Measurements from ENCODE around the gene ZNF324B. TPM values are rescaled to one million over a fixed set of nuclear protein-coding genes. Genes with fewer than 3 reads are reported as not detected.

The ZNF324B gene
- total and polyA plus RNA-seq, 10 of the 15 experiments (the other 5 are each of a cell fraction or from before 2014, with no cell fraction given) = 0.11 to 12.8 (median 4.0) TPM

DNA sequence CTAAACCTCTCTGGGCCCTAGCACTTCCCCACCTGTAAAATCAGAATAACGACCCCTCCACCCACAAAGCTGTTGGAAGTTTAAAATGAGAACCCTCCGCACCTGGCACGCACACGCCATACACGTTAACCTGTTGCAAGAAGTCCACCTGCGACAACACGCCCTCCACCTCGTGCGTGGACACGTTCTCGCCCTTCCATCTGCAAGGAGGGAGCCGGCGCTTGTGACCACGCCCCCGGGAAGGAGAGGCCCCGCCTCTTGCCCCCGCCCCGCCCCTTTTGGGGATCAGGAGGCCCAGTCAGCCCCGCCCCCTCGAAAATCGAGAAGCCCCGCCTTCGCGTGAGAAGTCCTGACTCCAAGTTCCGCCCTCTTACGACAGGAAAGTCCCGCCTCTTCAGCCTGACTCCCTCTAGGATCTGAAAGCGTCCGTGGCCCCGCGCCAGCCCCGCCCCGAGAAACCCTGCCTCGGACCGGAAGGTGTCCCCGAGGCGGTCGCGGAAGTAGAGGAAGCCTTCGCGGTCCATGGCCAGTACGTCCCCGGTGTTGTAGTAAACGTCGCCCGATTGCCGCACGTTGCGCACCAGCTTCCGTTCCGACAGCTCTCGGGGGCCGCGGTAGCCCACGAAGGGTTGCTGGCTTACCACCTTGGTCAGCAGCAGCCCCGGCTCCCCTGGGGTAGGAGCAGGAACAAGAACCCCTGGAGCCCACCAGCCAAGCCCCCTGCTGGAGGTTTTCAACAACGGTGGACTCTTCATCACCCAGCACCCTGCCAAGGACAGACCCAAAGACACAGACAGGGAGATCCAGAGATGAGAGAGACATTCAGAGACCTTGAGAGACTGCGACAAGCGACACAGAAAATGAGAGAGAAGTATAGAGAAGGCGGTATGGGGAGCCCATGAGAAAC is 47.9 kb downstream of the ZNF324B start (continued):
- TF ChIP-seq, protein P1, sequence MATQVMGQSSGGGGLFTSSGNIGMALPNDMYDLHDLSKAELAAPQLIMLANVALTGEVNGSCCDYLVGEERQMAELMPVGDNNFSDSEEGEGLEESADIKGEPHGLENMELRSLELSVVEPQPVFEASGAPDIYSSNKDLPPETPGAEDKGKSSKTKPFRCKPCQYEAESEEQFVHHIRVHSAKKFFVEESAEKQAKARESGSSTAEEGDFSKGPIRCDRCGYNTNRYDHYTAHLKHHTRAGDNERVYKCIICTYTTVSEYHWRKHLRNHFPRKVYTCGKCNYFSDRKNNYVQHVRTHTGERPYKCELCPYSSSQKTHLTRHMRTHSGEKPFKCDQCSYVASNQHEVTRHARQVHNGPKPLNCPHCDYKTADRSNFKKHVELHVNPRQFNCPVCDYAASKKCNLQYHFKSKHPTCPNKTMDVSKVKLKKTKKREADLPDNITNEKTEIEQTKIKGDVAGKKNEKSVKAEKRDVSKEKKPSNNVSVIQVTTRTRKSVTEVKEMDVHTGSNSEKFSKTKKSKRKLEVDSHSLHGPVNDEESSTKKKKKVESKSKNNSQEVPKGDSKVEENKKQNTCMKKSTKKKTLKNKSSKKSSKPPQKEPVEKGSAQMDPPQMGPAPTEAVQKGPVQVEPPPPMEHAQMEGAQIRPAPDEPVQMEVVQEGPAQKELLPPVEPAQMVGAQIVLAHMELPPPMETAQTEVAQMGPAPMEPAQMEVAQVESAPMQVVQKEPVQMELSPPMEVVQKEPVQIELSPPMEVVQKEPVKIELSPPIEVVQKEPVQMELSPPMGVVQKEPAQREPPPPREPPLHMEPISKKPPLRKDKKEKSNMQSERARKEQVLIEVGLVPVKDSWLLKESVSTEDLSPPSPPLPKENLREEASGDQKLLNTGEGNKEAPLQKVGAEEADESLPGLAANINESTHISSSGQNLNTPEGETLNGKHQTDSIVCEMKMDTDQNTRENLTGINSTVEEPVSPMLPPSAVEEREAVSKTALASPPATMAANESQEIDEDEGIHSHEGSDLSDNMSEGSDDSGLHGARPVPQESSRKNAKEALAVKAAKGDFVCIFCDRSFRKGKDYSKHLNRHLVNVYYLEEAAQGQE (IDR thresholded peaks at IDR 0.05; ENCODE audit: low read depth, low read length) = peak; percentile 56
- TF ChIP-seq, protein P2, sequence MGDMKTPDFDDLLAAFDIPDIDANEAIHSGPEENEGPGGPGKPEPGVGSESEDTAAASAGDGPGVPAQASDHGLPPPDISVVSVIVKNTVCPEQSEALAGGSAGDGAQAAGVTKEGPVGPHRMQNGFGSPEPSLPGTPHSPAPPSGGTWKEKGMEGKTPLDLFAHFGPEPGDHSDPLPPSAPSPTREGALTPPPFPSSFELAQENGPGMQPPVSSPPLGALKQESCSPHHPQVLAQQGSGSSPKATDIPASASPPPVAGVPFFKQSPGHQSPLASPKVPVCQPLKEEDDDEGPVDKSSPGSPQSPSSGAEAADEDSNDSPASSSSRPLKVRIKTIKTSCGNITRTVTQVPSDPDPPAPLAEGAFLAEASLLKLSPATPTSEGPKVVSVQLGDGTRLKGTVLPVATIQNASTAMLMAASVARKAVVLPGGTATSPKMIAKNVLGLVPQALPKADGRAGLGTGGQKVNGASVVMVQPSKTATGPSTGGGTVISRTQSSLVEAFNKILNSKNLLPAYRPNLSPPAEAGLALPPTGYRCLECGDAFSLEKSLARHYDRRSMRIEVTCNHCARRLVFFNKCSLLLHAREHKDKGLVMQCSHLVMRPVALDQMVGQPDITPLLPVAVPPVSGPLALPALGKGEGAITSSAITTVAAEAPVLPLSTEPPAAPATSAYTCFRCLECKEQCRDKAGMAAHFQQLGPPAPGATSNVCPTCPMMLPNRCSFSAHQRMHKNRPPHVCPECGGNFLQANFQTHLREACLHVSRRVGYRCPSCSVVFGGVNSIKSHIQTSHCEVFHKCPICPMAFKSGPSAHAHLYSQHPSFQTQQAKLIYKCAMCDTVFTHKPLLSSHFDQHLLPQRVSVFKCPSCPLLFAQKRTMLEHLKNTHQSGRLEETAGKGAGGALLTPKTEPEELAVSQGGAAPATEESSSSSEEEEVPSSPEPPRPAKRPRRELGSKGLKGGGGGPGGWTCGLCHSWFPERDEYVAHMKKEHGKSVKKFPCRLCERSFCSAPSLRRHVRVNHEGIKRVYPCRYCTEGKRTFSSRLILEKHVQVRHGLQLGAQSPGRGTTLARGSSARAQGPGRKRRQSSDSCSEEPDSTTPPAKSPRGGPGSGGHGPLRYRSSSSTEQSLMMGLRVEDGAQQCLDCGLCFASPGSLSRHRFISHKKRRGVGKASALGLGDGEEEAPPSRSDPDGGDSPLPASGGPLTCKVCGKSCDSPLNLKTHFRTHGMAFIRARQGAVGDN (IDR thresholded peaks at IDR 0.05) = peak; percentile 53; the same call in 1 of the 2 replicates
- TF ChIP-seq, protein P3, sequence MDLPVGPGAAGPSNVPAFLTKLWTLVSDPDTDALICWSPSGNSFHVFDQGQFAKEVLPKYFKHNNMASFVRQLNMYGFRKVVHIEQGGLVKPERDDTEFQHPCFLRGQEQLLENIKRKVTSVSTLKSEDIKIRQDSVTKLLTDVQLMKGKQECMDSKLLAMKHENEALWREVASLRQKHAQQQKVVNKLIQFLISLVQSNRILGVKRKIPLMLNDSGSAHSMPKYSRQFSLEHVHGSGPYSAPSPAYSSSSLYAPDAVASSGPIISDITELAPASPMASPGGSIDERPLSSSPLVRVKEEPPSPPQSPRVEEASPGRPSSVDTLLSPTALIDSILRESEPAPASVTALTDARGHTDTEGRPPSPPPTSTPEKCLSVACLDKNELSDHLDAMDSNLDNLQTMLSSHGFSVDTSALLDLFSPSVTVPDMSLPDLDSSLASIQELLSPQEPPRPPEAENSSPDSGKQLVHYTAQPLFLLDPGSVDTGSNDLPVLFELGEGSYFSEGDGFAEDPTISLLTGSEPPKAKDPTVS (IDR thresholded peaks at IDR 0.05; ENCODE audit: low read depth, low read length) = peak; percentile 39; the same call in 1 of the 2 replicates
- TF ChIP-seq RB1 (IDR thresholded peaks at IDR 0.05; ENCODE audit: borderline replicate concordance) (peak; percentile 94; the same call in 1 of the 2 replicates), BCL11A (IDR thresholded peaks at IDR 0.05; ENCODE audit: low read depth, low read length) (no peak)
- TF ChIP-seq, protein P4, sequence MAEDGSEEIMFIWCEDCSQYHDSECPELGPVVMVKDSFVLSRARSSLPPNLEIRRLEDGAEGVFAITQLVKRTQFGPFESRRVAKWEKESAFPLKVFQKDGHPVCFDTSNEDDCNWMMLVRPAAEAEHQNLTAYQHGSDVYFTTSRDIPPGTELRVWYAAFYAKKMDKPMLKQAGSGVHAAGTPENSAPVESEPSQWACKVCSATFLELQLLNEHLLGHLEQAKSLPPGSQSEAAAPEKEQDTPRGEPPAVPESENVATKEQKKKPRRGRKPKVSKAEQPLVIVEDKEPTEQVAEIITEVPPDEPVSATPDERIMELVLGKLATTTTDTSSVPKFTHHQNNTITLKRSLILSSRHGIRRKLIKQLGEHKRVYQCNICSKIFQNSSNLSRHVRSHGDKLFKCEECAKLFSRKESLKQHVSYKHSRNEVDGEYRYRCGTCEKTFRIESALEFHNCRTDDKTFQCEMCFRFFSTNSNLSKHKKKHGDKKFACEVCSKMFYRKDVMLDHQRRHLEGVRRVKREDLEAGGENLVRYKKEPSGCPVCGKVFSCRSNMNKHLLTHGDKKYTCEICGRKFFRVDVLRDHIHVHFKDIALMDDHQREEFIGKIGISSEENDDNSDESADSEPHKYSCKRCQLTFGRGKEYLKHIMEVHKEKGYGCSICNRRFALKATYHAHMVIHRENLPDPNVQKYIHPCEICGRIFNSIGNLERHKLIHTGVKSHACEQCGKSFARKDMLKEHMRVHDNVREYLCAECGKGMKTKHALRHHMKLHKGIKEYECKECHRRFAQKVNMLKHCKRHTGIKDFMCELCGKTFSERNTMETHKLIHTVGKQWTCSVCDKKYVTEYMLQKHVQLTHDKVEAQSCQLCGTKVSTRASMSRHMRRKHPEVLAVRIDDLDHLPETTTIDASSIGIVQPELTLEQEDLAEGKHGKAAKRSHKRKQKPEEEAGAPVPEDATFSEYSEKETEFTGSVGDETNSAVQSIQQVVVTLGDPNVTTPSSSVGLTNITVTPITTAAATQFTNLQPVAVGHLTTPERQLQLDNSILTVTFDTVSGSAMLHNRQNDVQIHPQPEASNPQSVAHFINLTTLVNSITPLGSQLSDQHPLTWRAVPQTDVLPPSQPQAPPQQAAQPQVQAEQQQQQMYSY (CRISPR knock-in tag; IDR thresholded peaks at IDR 0.05) = no peak
- TF ChIP-seq, protein P5, sequence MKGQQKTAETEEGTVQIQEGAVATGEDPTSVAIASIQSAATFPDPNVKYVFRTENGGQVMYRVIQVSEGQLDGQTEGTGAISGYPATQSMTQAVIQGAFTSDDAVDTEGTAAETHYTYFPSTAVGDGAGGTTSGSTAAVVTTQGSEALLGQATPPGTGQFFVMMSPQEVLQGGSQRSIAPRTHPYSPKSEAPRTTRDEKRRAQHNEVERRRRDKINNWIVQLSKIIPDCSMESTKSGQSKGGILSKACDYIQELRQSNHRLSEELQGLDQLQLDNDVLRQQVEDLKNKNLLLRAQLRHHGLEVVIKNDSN (IDR thresholded peaks at IDR 0.05; ENCODE audit: borderline replicate concordance, extremely low read length, insufficient read depth, low read depth, low read length) = peak; percentile 25
